GM18907 (cell line): ENCODE data around the gene MAD2L1.

ENCODE experiments used
- ATAC-seq: cut with Tn5 transposase; IDR thresholded peaks from one replicate; pipeline ENCODE4 v1.9.1; 2021; ENCODE audit warnings: mild to moderate bottlenecking, moderate library complexity; ENCODE audit not compliant: unreplicated experiment

The MAD2L1 gene

DNA sequence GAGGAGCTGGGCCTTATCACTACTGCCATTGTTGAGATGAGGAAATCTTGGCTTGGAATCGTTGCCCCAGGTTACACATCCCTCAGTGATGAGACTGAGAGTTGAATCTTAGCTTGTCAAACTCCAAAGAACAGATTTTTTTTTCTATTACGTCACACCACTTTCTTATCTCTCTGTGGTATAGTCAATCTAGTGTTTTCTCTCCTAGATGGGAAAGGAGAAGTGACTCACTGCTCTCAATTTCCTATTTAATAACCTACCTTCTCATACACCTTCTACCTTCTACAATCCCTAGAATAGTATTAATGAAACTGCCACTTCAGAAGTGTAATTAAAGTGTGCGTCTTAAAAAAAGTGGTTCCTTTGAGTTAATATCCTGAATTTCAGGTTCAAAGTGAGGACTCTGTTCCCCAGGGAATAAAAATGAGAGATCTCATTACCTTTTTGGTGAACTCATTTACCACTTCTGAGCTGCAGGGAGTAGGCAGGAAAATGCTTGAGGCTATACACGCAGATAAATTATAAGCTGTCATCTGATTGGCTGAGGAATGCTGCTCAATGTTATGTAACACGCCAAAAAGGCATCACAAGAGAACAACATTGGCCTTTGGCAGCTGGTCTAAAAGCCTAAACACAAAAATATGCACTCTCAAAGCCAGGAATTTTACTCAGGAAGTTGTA is 59.3 kb downstream of the MAD2L1 start:
- no peak for ATAC-seq
